H1 (cell line): ENCODE measurements around the gene CCDC91. TPM values are rescaled to one million over a fixed set of nuclear protein-coding genes. Genes with fewer than 3 reads are reported as not detected.

ENCODE experiments used
- CTCF ChIA-PET: fragments of 300-600 bp; sonication (Branson Sonifier 250); formaldehyde crosslinking; loops from one replicate; lab custom pipeline; 2021; ENCODE audit not compliant: partially characterized antibody; lab: Charles Lee
- POLR2A ChIA-PET: fragments of 300-600 bp; sonication (Branson Sonifier 250); formaldehyde crosslinking; loops from one replicate; lab custom pipeline; 2021; ENCODE audit warnings: inconsistent platforms; ENCODE audit not compliant: partially characterized antibody; lab: Charles Lee
- DNase-seq, 2 experiments: peaks; one replicate each; pipeline versions ENCODE4 v3.0.0 to v3.0.0-alpha.2; 2010 to 2022; ENCODE audit warnings: low spot score in 2 of 2, low read depth in 1 of 2, mixed read lengths in 1 of 2
- FAIRE-seq: peaks from 2 replicates; lab custom pipeline; 2011; peaks lifted over from hg19 to GRCh38; lab: Jason Lieb, UNC
- H2AFZ ChIP-seq: 2 replicates; pipeline ENCODE4 v1.8.1; 2012; ENCODE audit warnings: low read length, inconsistent platforms
- H2AK5ac ChIP-seq: 2 replicates; pipeline ENCODE4 v1.6.1; 2013; ENCODE audit warnings: low read depth, low read length
- H2BK120ac ChIP-seq: replicated peaks from 2 replicates; pipeline ENCODE3; 2013; ENCODE audit warnings: low read depth, low read length, inconsistent platforms
- H2BK12ac ChIP-seq: 2 replicates; pipeline ENCODE4 v1.6.1; 2013; ENCODE audit warnings: low read depth, low read length
- H2BK15ac ChIP-seq: 2 replicates; pipeline ENCODE4 v1.6.1; 2013; ENCODE audit warnings: low read length
- H2BK20ac ChIP-seq: 2 replicates; pipeline ENCODE4 v1.6.1; 2013; ENCODE audit warnings: low read length
- H2BK5ac ChIP-seq: 2 replicates; pipeline ENCODE4 v1.6.1; 2013; ENCODE audit warnings: low read depth, low read length
- H3K14ac ChIP-seq: 2 replicates; pipeline ENCODE4 v1.6.1; 2013; ENCODE audit warnings: inconsistent platforms; ENCODE audit not compliant: insufficient read length
- H3K18ac ChIP-seq: 2 replicates; pipeline ENCODE4 v1.6.1; 2013; ENCODE audit warnings: low read length; ENCODE audit errors: extremely low read depth
- H3K23ac ChIP-seq: 2 replicates; pipeline ENCODE4 v1.6.1; 2013; ENCODE audit warnings: inconsistent platforms; ENCODE audit not compliant: insufficient read length
- H3K23me2 ChIP-seq: 2 replicates; pipeline ENCODE4 v1.6.1; 2013; ENCODE audit warnings: low read depth, low read length
- H3K27ac ChIP-seq: 2 replicates; pipeline ENCODE4 v1.6.1; 2011; ENCODE audit warnings: low read depth, low read length, inconsistent platforms
- H3K27me3 ChIP-seq, 4 experiments: replicated peaks in 1 of 4; 1 replicate in 1 of 4; 2 replicates in 3 of 4; pipeline versions ENCODE4 v1.6.1 to v1.8.1; 2011 to 2013; ENCODE audit warnings: low read length in 3 of 4, mild to moderate bottlenecking in 3 of 4, inconsistent platforms in 2 of 4, mixed read lengths in 2 of 4, moderate library complexity in 1 of 4; ENCODE audit not compliant: control insufficient read depth in 3 of 4, insufficient read depth in 3 of 4; ENCODE audit errors: extremely low read depth in 1 of 4
- H3K36me3 ChIP-seq, 4 experiments: 2 replicates each; pipeline versions ENCODE4 v1.6.1 to v1.8.1; 2011 to 2013; ENCODE audit warnings: mild to moderate bottlenecking in 4 of 4, low read length in 3 of 4, moderate library complexity in 2 of 4, control low read depth in 1 of 4, inconsistent platforms in 1 of 4; ENCODE audit not compliant: insufficient read depth in 4 of 4, control insufficient read depth in 2 of 4
- H3K4ac ChIP-seq: replicated peaks from 2 replicates; pipeline ENCODE3; 2013; ENCODE audit warnings: low read length, low read depth, mixed read lengths, inconsistent platforms; ENCODE audit not compliant: insufficient read length
- H3K4me1 ChIP-seq, 4 experiments: replicated peaks in 1 of 4; 1 replicate in 1 of 4; 2 replicates in 3 of 4; pipeline versions ENCODE4 v1.6.1 to v1.8.1; 2011 to 2013; ENCODE audit warnings: low read length in 3 of 4, inconsistent platforms in 2 of 4, mixed read lengths in 1 of 4; ENCODE audit not compliant: insufficient read depth in 4 of 4, control insufficient read depth in 3 of 4
- H3K4me2 ChIP-seq, 2 experiments: 2 replicates each; pipeline versions ENCODE4 v1.6.1 to v1.8.1; 2011 to 2013; ENCODE audit warnings: low read depth in 2 of 2, low read length in 2 of 2, control low read depth in 1 of 2, inconsistent platforms in 1 of 2, mild to moderate bottlenecking in 1 of 2; ENCODE audit not compliant: insufficient read depth in 1 of 2
- H3K4me3 ChIP-seq, 4 experiments: fragments of 200-600, 300-600 bp in 1 of 4; sonication (generic), shearing (Covaris generic), sonication (Bioruptor Twin) in 1 of 4; 2 replicates each; pipeline versions ENCODE4 v1.5.1 to v1.8.1; 2011 to 2016; ENCODE audit warnings: low read length in 4 of 4, low read depth in 3 of 4, control low read depth in 2 of 4, inconsistent platforms in 2 of 4, mild to moderate bottlenecking in 2 of 4, mixed read lengths in 1 of 4, moderate library complexity in 1 of 4; ENCODE audit not compliant: insufficient read depth in 2 of 4; ENCODE audit errors: extremely low read depth in 1 of 4
- H3K56ac ChIP-seq: replicated peaks from 2 replicates; pipeline ENCODE3; 2013; ENCODE audit warnings: low read depth, mild to moderate bottlenecking, mixed read lengths, low read length, inconsistent platforms; ENCODE audit not compliant: insufficient read length
- H3K79me1 ChIP-seq: 2 replicates; pipeline ENCODE4 v1.6.1; 2013; ENCODE audit warnings: low read depth, low read length, control low read depth
- H3K79me2 ChIP-seq, 2 experiments: 2 replicates each; pipeline versions ENCODE4 v1.6.1 to v1.8.1; 2012 to 2013; ENCODE audit warnings: low read length in 2 of 2, mild to moderate bottlenecking in 2 of 2, inconsistent platforms in 1 of 2; ENCODE audit not compliant: insufficient read depth in 2 of 2, control insufficient read depth in 1 of 2
- H3K9ac ChIP-seq, 4 experiments: replicated peaks in 1 of 4; 1 replicate in 1 of 4; 2 replicates in 3 of 4; pipeline versions ENCODE4 v1.6.1 to v1.8.1; 2011 to 2013; ENCODE audit warnings: low read depth in 3 of 4, low read length in 3 of 4, control low read depth in 2 of 4, mild to moderate bottlenecking in 2 of 4, moderate library complexity in 2 of 4, inconsistent platforms in 1 of 4; ENCODE audit errors: extremely low read depth in 1 of 4
- H3K9me3 ChIP-seq, 2 experiments: 2 replicates each; pipeline versions ENCODE4 v1.6.1 to v1.8.1; 2012 to 2013; ENCODE audit warnings: mild to moderate bottlenecking in 2 of 2, moderate library complexity in 2 of 2, control low read depth in 1 of 2, inconsistent platforms in 1 of 2, low read depth in 1 of 2, low read length in 1 of 2, mixed read lengths in 1 of 2; ENCODE audit not compliant: insufficient read depth in 2 of 2
- H4K20me1 ChIP-seq, 2 experiments: replicated peaks in 1 of 2; 2 replicates each; pipeline versions ENCODE3 to v1.8.1; 2011 to 2013; ENCODE audit warnings: inconsistent platforms in 2 of 2, low read length in 2 of 2, mild to moderate bottlenecking in 1 of 2; ENCODE audit not compliant: insufficient read depth in 2 of 2, control insufficient read depth in 1 of 2
- H4K5ac ChIP-seq: 2 replicates; pipeline ENCODE4 v1.6.1; 2013; ENCODE audit warnings: low read length, low read depth, mixed read lengths, inconsistent platforms; ENCODE audit not compliant: insufficient read length
- H4K8ac ChIP-seq: 2 replicates; pipeline ENCODE4 v1.8.0; 2013; ENCODE audit warnings: mild to moderate bottlenecking, moderate library complexity, low read length, inconsistent platforms; ENCODE audit not compliant: insufficient read depth; ENCODE audit errors: extremely low read depth
- H4K91ac ChIP-seq: replicated peaks from 2 replicates; pipeline ENCODE3; 2013; ENCODE audit warnings: low read length, mixed read lengths, inconsistent platforms; ENCODE audit not compliant: insufficient read length
- ATF3 ChIP-seq: IDR thresholded peaks from 2 replicates; pipeline ENCODE4 v1.6.1; 2011; ENCODE audit warnings: low read depth, mild to moderate bottlenecking, low read length; ENCODE audit not compliant: insufficient read depth
- CHD2 ChIP-seq: IDR thresholded peaks from 2 replicates; pipeline ENCODE4 v1.6.1; 2012; ENCODE audit warnings: low read length, improper control_type of control experiment
- CTBP2 ChIP-seq: IDR thresholded peaks from 2 replicates; pipeline ENCODE4 v1.7.0; 2011; ENCODE audit warnings: borderline replicate concordance, mild to moderate bottlenecking, moderate library complexity, mixed read lengths, low read length; ENCODE audit not compliant: insufficient read depth, insufficient read length
- EGR1 ChIP-seq: IDR thresholded peaks from 2 replicates; pipeline ENCODE4 v1.6.1; 2011; ENCODE audit warnings: low read depth, low read length, borderline replicate concordance
- GTF2F1 ChIP-seq: IDR thresholded peaks from 2 replicates; pipeline ENCODE4 v1.6.1; 2012; ENCODE audit warnings: low read depth, low read length, improper control_type of control experiment, borderline replicate concordance
- HDAC2 ChIP-seq, 2 experiments: fragments of 300-600 bp in 1 of 2; sonication (generic) in 1 of 2; IDR thresholded peaks; 2 replicates each; pipeline ENCODE4 v1.6.1; 2011 to 2012; ENCODE audit warnings: low read depth in 2 of 2, low read length in 2 of 2, mild to moderate bottlenecking in 2 of 2, moderate library complexity in 2 of 2, borderline replicate concordance in 1 of 2, inconsistent platforms in 1 of 2
- RAD21 ChIP-seq, 2 experiments: IDR thresholded peaks in 1 of 2; conservative IDR thresholded peaks in 1 of 2; 2 replicates each; pipeline ENCODE4 v1.6.1; 2011; ENCODE audit warnings: low read depth in 2 of 2, low read length in 2 of 2, improper control_type of control experiment in 1 of 2, inconsistent platforms in 1 of 2, mild to moderate bottlenecking in 1 of 2, moderate library complexity in 1 of 2
- SIN3A ChIP-seq, 2 experiments: IDR thresholded peaks in 1 of 2; conservative IDR thresholded peaks in 1 of 2; 2 replicates each; pipeline ENCODE4 v1.6.1; 2011 to 2012; ENCODE audit warnings: low read length in 2 of 2, improper control_type of control experiment in 1 of 2, low read depth in 1 of 2, mild to moderate bottlenecking in 1 of 2
- SP2 ChIP-seq: IDR thresholded peaks from 2 replicates; pipeline ENCODE4 v1.6.1; 2012; ENCODE audit warnings: mild to moderate bottlenecking, low read length, inconsistent platforms
- SRF ChIP-seq: IDR thresholded peaks from 2 replicates; pipeline ENCODE4 v1.6.1; 2011; ENCODE audit warnings: mild to moderate bottlenecking, low read depth, low read length, moderate library complexity
- TCF12 ChIP-seq: IDR thresholded peaks from 2 replicates; pipeline ENCODE4 v1.6.1; 2011; ENCODE audit warnings: low read depth, mild to moderate bottlenecking, low read length
- USF2 ChIP-seq: IDR thresholded peaks from 2 replicates; pipeline ENCODE4 v1.6.1; 2011; ENCODE audit warnings: low read length, improper control_type of control experiment
- WGBS, 2 experiments: shearing (Covaris generic) in 1 of 2; methylation state at CpG; one replicate each; pipeline versions ENCODE4 v1.1.6 to v1.1.7; 2013 to 2015; ENCODE audit warnings: low lambda C conversion rate in 2 of 2, mixed read lengths in 2 of 2, inconsistent platforms in 1 of 2, low coverage in 1 of 2, missing lambda C conversion rate in 1 of 2; ENCODE audit not compliant: insufficient replicate concordance in 2 of 2, insufficient coverage in 1 of 2, insufficient read length in 1 of 2; ENCODE audit errors: extremely low coverage in 1 of 2, missing lambda C conversion rate in 1 of 2; 5-methylcytosine and 5-hydroxymethylcytosine counted together
- polyA plus RNA-seq, 7 experiments: library from polyadenylated mRNA; depleted of rRNA in 3 of 7; stranded (reverse) in 5 of 7; unstranded in 2 of 7; fragments of >200 nt in 5 of 7; fragments of 200-250 nt in 2 of 7; gene quantifications; 1 replicate in 5 of 7; 2 replicates in 1 of 7; 4 replicates in 1 of 7; pipeline versions ENCODE4 v1.2.1 to v1.2.3, GENCODE V29; 2011 to 2013; ENCODE audit warnings: missing spikeins in 2 of 7, mixed read lengths in 2 of 7
- total RNA-seq: library from RNA; stranded (reverse); fragmentation: NEBNext Ultra II Directional; extraction: Animal tissue kit (Norgen Biotek cat#: 25700); gene quantifications from 2 replicates; pipeline ENCODE4 v1.2.1, GENCODE V29; 2021

The CCDC91 gene
- total and polyA plus RNA-seq, 2 of the 8 experiments (the other 6 are each of a cell fraction or from before 2014, with no cell fraction given) = 8.6 to 23.1 TPM

GRCh38 chr12:28331130-28331529 is 140.9 kb downstream of the CCDC91 start:
- H3K4me3 ChIP-seq = no peak overlapping the region
- FAIRE-seq = no peak
- CTCF ChIA-PET = no interaction called here
- TF ChIP-seq CTBP2 (no peak), HDAC2 (IDR thresholded peaks at IDR 0.05; ENCODE audit: borderline replicate concordance in 1 of 2, low read depth in 2 of 2, low read length in 2 of 2) (no peak), SIN3A (conservative IDR thresholded peaks at IDR 0.05 in 1 of 2, IDR thresholded peaks at IDR 0.05 in 1 of 2; ENCODE audit: low read depth in 1 of 2, low read length in 2 of 2) (no peak), RAD21 (IDR thresholded peaks at IDR 0.05 in 1 of 2, conservative IDR thresholded peaks at IDR 0.05 in 1 of 2; ENCODE audit: low read depth in 2 of 2, low read length in 2 of 2) (no peak), USF2 (no peak), GTF2F1 (no peak), EGR1 (no peak), ATF3 (no peak), SRF (no peak), SP2 (no peak), CHD2 (no peak), TCF12 (no peak)

More at GRCh38 chr12:28331130-28331529, 140.9 kb downstream of the CCDC91 start:
- no peak overlapping the region for H2AK5ac ChIP-seq
- no peaks in the 10 kb centered on the region for H4K20me1 ChIP-seq
- H4K8ac ChIP-seq = no peak overlapping the region
- no peak overlapping the region for H3K14ac ChIP-seq
- no peak overlapping the region for H4K5ac ChIP-seq
- no peak overlapping the region for H2BK20ac ChIP-seq
- no peak overlapping the region for H3K9ac ChIP-seq
- DNase-seq = no peak
- H2BK12ac ChIP-seq = no peak overlapping the region
- H3K56ac ChIP-seq = no peak overlapping the region
- no peak overlapping the region for H3K27ac ChIP-seq
- H2BK15ac ChIP-seq = no peak overlapping the region
- H3K36me3 ChIP-seq = no peaks in the 10 kb centered on the region
- no peak overlapping the region for H2AFZ ChIP-seq
- no peak overlapping the region for H3K4ac ChIP-seq
- H3K9me3 ChIP-seq = no peaks in the 10 kb centered on the region; a peak in 1 of 4 replicates
- H3K4me2 ChIP-seq = no peak overlapping the region
- no peaks in the 10 kb centered on the region for H3K79me2 ChIP-seq
- no peaks in the 10 kb centered on the region for H3K4me1 ChIP-seq
- WGBS, 2 experiments = 73% methylated on average over 3 of the region's 3 CpGs; no CpG with 5 or more reads in 1 of the 2 experiments
- H3K27me3 ChIP-seq = no peaks in the 10 kb centered on the region
- H3K18ac ChIP-seq = no peak overlapping the region
- POLR2A ChIA-PET = no interaction called here
- H2BK5ac ChIP-seq = no peak overlapping the region
- H2BK120ac ChIP-seq = no peak overlapping the region
- no peaks in the 10 kb centered on the region; the same call in 1 of the 2 replicates for H3K23me2 ChIP-seq
- H4K91ac ChIP-seq = no peak overlapping the region
- no peaks in the 10 kb centered on the region for H3K79me1 ChIP-seq
- H3K23ac ChIP-seq = no peak overlapping the region
